GM20000 (cell line): ENCODE measurements around the gene PRKAR1B.

Experiments used
- DNase-seq: peaks from one replicate; pipeline ENCODE4 v3.0.0; 2012; ENCODE audit warnings: low spot score
- TF ChIP-seq, protein P1 (sequence below): IDR thresholded peaks from 2 replicates; pipeline ENCODE4 v1.5.1; 2012; ENCODE audit warnings: mild to moderate bottlenecking, control low read depth; ENCODE audit errors: extremely low read depth, missing control alignments

The PRKAR1B gene

DNA sequence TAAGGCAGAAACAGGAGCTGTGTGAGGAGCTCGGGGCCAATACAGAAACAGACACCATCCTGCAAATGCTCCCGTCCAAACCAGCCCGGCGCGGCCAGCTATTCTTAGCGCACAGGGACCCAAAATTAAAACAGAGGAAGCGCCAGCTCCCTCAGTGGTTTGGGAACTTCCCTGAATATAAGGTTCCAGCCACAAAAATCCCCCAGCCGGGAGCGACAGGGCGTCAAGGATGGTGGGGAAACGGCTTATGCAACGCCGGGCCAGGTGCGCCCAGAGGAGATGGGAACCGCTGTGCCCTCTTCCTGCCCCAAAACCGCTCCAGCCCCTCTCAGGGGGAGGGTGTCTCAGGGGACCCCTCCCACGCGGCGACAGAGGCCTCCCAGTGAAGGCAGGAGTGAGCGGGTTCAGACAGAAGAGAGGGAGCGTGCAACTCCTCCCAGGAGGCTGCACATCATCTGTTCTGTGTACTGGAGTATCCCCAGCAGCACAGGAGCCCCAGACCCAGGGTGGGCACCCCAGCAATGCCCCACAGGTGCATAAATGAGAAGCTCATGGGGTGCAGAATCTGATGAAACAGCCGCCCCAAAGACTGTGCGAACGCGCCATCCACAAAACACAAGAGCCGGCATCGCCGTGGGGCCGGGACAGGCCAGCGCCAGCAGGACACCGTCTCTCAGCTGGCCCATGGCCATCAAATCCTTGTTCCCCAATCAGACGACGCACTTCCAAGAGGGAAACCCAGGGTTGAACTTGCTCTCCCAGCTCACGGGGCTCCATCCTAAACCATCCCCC, 133.6 kb downstream of the PRKAR1B start:
- TF ChIP-seq, protein P1, sequence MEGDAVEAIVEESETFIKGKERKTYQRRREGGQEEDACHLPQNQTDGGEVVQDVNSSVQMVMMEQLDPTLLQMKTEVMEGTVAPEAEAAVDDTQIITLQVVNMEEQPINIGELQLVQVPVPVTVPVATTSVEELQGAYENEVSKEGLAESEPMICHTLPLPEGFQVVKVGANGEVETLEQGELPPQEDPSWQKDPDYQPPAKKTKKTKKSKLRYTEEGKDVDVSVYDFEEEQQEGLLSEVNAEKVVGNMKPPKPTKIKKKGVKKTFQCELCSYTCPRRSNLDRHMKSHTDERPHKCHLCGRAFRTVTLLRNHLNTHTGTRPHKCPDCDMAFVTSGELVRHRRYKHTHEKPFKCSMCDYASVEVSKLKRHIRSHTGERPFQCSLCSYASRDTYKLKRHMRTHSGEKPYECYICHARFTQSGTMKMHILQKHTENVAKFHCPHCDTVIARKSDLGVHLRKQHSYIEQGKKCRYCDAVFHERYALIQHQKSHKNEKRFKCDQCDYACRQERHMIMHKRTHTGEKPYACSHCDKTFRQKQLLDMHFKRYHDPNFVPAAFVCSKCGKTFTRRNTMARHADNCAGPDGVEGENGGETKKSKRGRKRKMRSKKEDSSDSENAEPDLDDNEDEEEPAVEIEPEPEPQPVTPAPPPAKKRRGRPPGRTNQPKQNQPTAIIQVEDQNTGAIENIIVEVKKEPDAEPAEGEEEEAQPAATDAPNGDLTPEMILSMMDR: no peak
- DNase-seq: peak; percentile 74

DNA sequence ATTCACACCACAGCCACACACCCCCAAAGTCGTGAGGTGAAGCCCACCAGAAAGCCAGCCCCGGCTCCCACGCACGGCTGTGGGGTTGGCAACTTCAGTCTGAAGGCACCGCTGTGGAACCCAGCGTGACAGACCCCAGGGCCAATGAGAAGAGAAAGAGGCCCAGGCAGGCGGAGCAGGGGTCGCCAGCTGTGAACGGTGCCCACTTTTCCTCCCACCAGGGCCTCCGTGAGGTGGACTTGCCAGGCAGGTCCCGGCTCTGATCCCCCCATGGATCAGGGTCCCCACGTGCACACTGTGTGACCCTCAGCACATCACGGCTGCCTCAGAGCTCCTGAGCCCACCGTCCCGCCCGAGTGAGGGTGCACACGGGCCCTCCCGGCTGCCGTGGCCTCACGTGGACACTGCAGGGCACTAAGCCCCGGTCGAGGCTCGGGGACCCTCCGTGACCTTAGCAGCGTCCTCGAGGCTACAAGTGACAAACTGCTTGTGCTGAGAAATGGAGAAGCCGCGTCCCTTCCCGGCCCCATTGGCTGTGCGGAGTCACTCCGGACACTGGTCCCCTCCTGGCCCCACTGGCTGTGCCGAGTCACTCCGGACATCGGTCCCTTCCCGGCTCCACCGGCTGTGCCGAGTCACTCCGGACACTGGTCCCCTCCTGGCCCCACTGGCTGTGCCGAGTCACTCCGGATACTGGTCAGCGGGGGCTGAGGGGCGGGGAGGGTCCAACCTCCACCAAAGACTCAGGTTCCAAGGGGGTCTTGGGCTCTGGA, 135.0 kb downstream of the PRKAR1B start:
- TF ChIP-seq, protein P1: no peak
- DNase-seq: no peak

GRCh38 chr7:590731-591551, 136.1 kb downstream of the PRKAR1B start:
- TF ChIP-seq, protein P1: no peak
- no peak for DNase-seq

DNA sequence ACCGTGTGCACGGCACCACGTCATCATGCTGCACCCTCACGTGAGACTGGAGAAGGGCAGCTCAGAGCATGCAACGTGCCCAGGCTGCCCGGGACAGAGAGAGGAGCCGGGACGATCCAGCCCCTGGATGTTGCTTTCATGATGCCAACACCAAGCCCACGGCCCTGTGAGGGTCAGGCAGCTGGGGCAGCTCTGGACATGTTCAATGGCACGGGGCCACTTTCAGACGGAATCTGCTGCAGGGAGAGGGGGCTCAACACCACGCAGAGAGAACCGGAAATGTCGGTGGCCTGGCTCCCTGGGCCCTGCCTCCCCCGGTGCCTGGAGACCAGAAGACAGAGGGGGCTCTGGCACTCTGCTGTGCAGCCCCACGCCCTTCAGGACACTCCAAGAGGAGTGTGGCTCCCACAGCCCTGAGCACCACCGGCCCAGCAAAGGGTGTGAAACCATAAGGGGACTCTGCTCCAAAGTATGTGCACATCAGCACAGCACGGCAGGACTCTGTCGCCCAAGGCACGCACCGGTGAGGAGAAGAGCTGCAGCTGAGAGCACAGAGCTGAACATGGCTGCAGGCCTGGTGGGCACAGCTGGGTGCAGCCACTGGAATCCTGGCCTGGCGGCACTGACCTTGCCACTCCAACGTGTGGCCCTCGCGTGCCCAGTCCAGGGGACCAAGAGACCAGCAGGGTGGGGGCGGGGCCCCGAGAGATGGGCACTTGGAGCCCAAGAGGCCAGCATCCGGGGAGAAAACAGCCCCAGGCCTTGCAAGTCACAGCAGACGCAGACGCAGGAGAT, 137.1 kb downstream of the PRKAR1B start:
- TF ChIP-seq, protein P1: no peak

GRCh38 chr7:587767-588166, 139.3 kb downstream of the PRKAR1B start:
- no peak for DNase-seq
- TF ChIP-seq, protein P1: no peak

More for the DNA sequence above, 137.1 kb downstream of the PRKAR1B start:
- DNase-seq: no peak

DNA sequence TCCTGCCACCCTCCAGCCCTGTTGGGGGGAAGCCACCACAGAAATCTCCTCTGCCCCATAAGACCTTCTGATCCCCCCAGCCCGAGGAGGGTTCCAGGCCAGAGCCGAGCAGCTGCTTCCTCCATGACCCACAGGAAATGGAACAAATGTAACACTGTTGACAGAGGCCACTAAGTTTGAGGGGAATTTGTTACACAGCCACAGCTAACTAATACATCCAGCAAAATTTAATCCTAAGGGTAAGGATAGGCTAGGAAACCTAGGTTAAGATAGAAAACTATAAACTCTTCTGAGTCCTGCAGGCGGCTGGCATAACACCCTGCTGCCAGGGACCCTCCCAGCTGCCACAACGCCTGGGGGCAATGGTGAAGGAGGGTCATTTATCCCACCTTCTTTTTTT, 140.6 kb downstream of the PRKAR1B start:
- no peak for DNase-seq
- TF ChIP-seq, protein P1: no peak
